Measurements from ENCODE around the gene CUX1. TPM values are rescaled to one million over a fixed set of nuclear protein-coding genes. Genes with fewer than 3 reads are reported as not detected.

Gene CUX1
- total RNA-seq, 3 donors from 2014 or later = 35.1 to 54.4 (median 41.1) TPM

- no peak for DNase-seq (ENCODE audit: low spot score in 2 of 2)
- Histone ChIP-seq H3K9me3 (no peaks in the 10 kb centered on the region), H3K4me1 (no peaks in the 10 kb centered on the region), H3K27ac (no peak overlapping the region), H3K27me3 (peaks cover 0 to 15% of the 10 kb centered on the region in 2 donors), H3K4me3 (no peak overlapping the region), H3K36me3 (no peaks in the 10 kb centered on the region)
- TF ChIP-seq POLR2A (IDR thresholded peaks at IDR 0.05) = no peak
- no peak for TF ChIP-seq POLR2AphosphoS5 (IDR thresholded peaks at IDR 0.05)
- intact Hi-C loops (cut with DNase I; ENCODE audit: low total_unique reads) = no loop called here
These were observed 39.3 kb upstream of the CUX1 start for GRCh38 chr7:101778026-101778580.

GRCh38 chr7:101779267-101779666, 38.2 kb upstream of the CUX1 start:
- H3K27me3 ChIP-seq = peaks cover 0 to 14% of the 10 kb centered on the region in 2 donors
- DNase-seq (ENCODE audit: low spot score in 2 of 2) = no peak
- H3K4me1 ChIP-seq = no peaks in the 10 kb centered on the region
- no peak overlapping the region for H3K4me3 ChIP-seq
- no peak overlapping the region for H3K27ac ChIP-seq
- no peak for TF ChIP-seq CTCF (IDR thresholded peaks at IDR 0.05)
- TF ChIP-seq POLR2A (IDR thresholded peaks at IDR 0.05) = no peak
- TF ChIP-seq POLR2AphosphoS5 (IDR thresholded peaks at IDR 0.05) = no peak
- intact Hi-C loops (cut with DNase I; ENCODE audit: low total_unique reads) = no loop called here
- no peaks in the 10 kb centered on the region for H3K36me3 ChIP-seq
- no peaks in the 10 kb centered on the region for H3K9me3 ChIP-seq

- Histone ChIP-seq H3K27ac (no peak overlapping the region), H3K36me3 (no peaks in the 10 kb centered on the region), H3K4me1 (no peaks in the 10 kb centered on the region), H3K4me3 (no peak overlapping the region), H3K27me3 (peaks cover 0 to 8% of the 10 kb centered on the region in 2 donors), H3K9me3 (no peaks in the 10 kb centered on the region)
- intact Hi-C loops (cut with DNase I; ENCODE audit: low total_unique reads) = no loop called here
- TF ChIP-seq POLR2AphosphoS5 (IDR thresholded peaks at IDR 0.05) = no peak
- no peak for DNase-seq (ENCODE audit: low spot score in 2 of 2)
These were observed 37.1 kb upstream of the CUX1 start for GRCh38 chr7:101780281-101780680.

- H3K4me1 ChIP-seq = no peaks in the 10 kb centered on the region
- H3K27me3 ChIP-seq = no peaks in the 10 kb centered on the region
- no peaks in the 10 kb centered on the region for H3K36me3 ChIP-seq
- no peak for DNase-seq (ENCODE audit: low spot score in 2 of 2)
- no peak for TF ChIP-seq POLR2AphosphoS5 (IDR thresholded peaks at IDR 0.05)
- H3K4me3 ChIP-seq = no peak overlapping the region
- H3K9me3 ChIP-seq = no peaks in the 10 kb centered on the region
- H3K27ac ChIP-seq = no peak overlapping the region
- intact Hi-C loops (cut with DNase I; ENCODE audit: low total_unique reads) = no loop called here
These were observed 36.0 kb upstream of the CUX1 start for GRCh38 chr7:101781439-101781838.

GRCh38 chr7:101782476-101782875, 35.0 kb upstream of the CUX1 start:
- no peak overlapping the region for H3K4me3 ChIP-seq

GRCh38 chr7:101782896-101783295, 34.5 kb upstream of the CUX1 start:
- Histone ChIP-seq H3K27me3 (no peaks in the 10 kb centered on the region), H3K36me3 (no peaks in the 10 kb centered on the region), H3K4me1 (no peaks in the 10 kb centered on the region), H3K9me3 (no peaks in the 10 kb centered on the region), H3K4me3 (no peak overlapping the region), H3K27ac (no peak overlapping the region)
- TF ChIP-seq POLR2A (IDR thresholded peaks at IDR 0.05) = no peak
- no peak for TF ChIP-seq POLR2AphosphoS5 (IDR thresholded peaks at IDR 0.05)
- TF ChIP-seq CTCF (IDR thresholded peaks at IDR 0.05) = no peak
- intact Hi-C loops (cut with DNase I; ENCODE audit: low total_unique reads) = no loop called here
- no peak for DNase-seq (ENCODE audit: low spot score in 2 of 2)

More at GRCh38 chr7:101782476-101782875, 35.0 kb upstream of the CUX1 start:
- Histone ChIP-seq H3K27ac (no peak overlapping the region), H3K36me3 (no peaks in the 10 kb centered on the region), H3K9me3 (no peaks in the 10 kb centered on the region), H3K27me3 (no peaks in the 10 kb centered on the region), H3K4me1 (no peaks in the 10 kb centered on the region)
- DNase-seq (ENCODE audit: low spot score in 2 of 2) = no peak
- TF ChIP-seq CTCF (IDR thresholded peaks at IDR 0.05) = no peak
- TF ChIP-seq POLR2AphosphoS5 (IDR thresholded peaks at IDR 0.05) = no peak
- no peak for TF ChIP-seq POLR2A (IDR thresholded peaks at IDR 0.05)
- intact Hi-C loops (cut with DNase I; ENCODE audit: low total_unique reads) = no loop called here

All from breast epithelium (tissue), 4 donors.